GM12892 (cell line): ENCODE results near the gene KIAA1958.

ENCODE experiments used
- DNase-seq: peaks from one replicate; pipeline ENCODE4 v3.0.0; 2011; ENCODE audit not compliant: insufficient read length
- FAIRE-seq: peaks from 2 replicates; lab custom pipeline; 2011; peaks lifted over from hg19 to GRCh38; lab: Jason Lieb, UNC
- POLR2A ChIP-seq: IDR thresholded peaks from 2 replicates; pipeline ENCODE4 v1.6.1; 2011; ENCODE audit warnings: low read depth, low read length, control low read depth
- POLR2AphosphoS5 ChIP-seq: IDR thresholded peaks from 2 replicates; pipeline ENCODE4 v1.6.1; 2011; ENCODE audit warnings: low read depth, low read length, control low read depth
- TAF1 ChIP-seq: IDR thresholded peaks from 2 replicates; pipeline ENCODE4 v1.6.1; 2011; ENCODE audit warnings: low read depth, mild to moderate bottlenecking, control low read depth, low read length, borderline replicate concordance

Gene KIAA1958

GRCh38 chr9:112489876-112490666 lies 3.4 kb downstream of the KIAA1958 start:
- DNase-seq (no peak), FAIRE-seq (no peak)
- no peak for TF ChIP-seq POLR2A
- no peak for TF ChIP-seq TAF1
- TF ChIP-seq POLR2AphosphoS5 = no peak

- no peak for DNase-seq
- no peak for TF ChIP-seq POLR2A
- no peak for TF ChIP-seq TAF1
- no peak for TF ChIP-seq POLR2AphosphoS5
- no peak for FAIRE-seq
These were observed 6.9 kb downstream of the KIAA1958 start for GRCh38 chr9:112493393-112494137.

- no peak for DNase-seq
- no peak for TF ChIP-seq POLR2A
- no peak for FAIRE-seq
These were observed 7.5 kb downstream of the KIAA1958 start for GRCh38 chr9:112494153-112494552.

GRCh38 chr9:112495614-112496013 lies 9.0 kb downstream of the KIAA1958 start:
- DNase-seq (no peak), FAIRE-seq (no peak)
- TF ChIP-seq TAF1 = no peak
- no peak for TF ChIP-seq POLR2A
- TF ChIP-seq POLR2AphosphoS5 = no peak

GRCh38 chr9:112496074-112496722 lies 9.6 kb downstream of the KIAA1958 start:
- TF ChIP-seq TAF1 (no peak), POLR2AphosphoS5 (no peak), POLR2A (no peak)
- no peak for DNase-seq
- FAIRE-seq = no peak

GRCh38 chr9:112500842-112501241 lies 14.2 kb downstream of the KIAA1958 start:
- FAIRE-seq = no peak
- TF ChIP-seq POLR2A = no peak
- DNase-seq = no peak

GRCh38 chr9:112501287-112501686 lies 14.7 kb downstream of the KIAA1958 start:
- DNase-seq (no peak), FAIRE-seq (no peak)
- TF ChIP-seq POLR2AphosphoS5 = no peak
- no peak for TF ChIP-seq TAF1
- no peak for TF ChIP-seq POLR2A

- FAIRE-seq (no peak), DNase-seq (no peak)
- TF ChIP-seq POLR2AphosphoS5 = no peak
- TF ChIP-seq POLR2A = no peak
- no peak for TF ChIP-seq TAF1
These were observed 15.7 kb downstream of the KIAA1958 start for GRCh38 chr9:112502175-112502946.

GRCh38 chr9:112503170-112503569 lies 16.5 kb downstream of the KIAA1958 start:
- FAIRE-seq (no peak), DNase-seq (no peak)
- TF ChIP-seq TAF1 = no peak
- TF ChIP-seq POLR2AphosphoS5 = no peak
- no peak for TF ChIP-seq POLR2A

- TF ChIP-seq POLR2A (no peak), POLR2AphosphoS5 (no peak), TAF1 (no peak)
- FAIRE-seq (no peak), DNase-seq (no peak)
These were observed 18.5 kb downstream of the KIAA1958 start for GRCh38 chr9:112505086-112505485.

GRCh38 chr9:112505607-112506006 lies 19.0 kb downstream of the KIAA1958 start:
- DNase-seq (no peak), FAIRE-seq (peak; percentile 36)
- TF ChIP-seq POLR2A (no peak), TAF1 (no peak), POLR2AphosphoS5 (no peak)
